Measurements from ENCODE around the gene KCNK6.
"Not testable (repeated sequence)": the region's sequence is repeated elsewhere in the genome, so short reads cannot be mapped to it uniquely, and the experiment has no call there.

The KCNK6 gene

GRCh38 chr19:38324431-38324830, 4.8 kb downstream of the KCNK6 start:
- no peak for DNase-seq

DNA sequence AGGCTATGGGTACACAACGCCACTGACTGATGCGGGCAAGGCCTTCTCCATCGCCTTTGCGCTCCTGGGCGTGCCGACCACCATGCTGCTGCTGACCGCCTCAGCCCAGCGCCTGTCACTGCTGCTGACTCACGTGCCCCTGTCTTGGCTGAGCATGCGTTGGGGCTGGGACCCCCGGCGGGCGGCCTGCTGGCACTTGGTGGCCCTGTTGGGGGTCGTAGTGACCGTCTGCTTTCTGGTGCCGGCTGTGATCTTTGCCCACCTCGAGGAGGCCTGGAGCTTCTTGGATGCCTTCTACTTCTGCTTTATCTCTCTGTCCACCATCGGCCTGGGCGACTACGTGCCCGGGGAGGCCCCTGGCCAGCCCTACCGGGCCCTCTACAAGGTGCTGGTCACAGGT, 6.9 kb downstream of the KCNK6 start:
- DNase-seq, result no peak

GRCh38 chr19:38329651-38330050, 10.0 kb downstream of the KCNK6 start:
- no peak for DNase-seq

DNA sequence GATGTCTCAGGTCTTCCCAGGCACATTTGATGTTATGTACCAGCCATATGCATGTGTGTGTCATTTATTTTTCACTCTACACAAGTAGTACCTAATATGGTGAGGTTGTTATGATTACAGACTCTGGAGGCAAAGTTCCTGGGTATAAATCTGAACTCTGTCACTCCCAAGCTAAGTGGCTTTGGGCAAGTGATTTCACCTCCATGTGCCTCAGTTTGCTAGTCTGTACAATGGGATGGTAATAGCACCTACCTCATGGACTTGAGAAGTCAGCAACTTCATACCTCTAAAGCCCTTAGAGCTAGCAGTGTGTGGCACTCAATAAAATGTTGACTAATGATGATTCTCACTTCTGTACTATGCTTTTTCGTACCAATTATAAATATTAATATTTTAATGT, 12.1 kb downstream of the KCNK6 start:
- DNase-seq, result no peak

DNA sequence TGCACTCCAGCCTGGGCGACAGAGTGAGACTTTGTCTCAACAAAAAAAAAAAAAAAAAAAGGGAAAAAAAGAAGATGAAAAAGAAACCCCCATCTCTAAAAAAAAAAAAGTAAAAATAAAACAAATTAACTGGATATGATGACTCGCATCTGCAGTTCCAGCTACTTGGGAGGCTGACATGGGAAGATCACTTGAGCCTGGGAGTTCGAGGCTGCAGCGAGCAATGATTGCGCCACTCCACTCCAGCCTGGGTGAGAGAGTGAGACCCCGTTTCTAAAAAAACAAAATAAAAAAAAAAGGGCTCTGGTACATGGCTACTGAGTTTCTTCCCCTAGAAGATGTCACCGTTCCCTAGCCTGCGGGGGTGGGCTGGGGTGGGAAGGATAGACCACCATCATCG, 13.6 kb downstream of the KCNK6 start:
- no peak for DNase-seq

DNA sequence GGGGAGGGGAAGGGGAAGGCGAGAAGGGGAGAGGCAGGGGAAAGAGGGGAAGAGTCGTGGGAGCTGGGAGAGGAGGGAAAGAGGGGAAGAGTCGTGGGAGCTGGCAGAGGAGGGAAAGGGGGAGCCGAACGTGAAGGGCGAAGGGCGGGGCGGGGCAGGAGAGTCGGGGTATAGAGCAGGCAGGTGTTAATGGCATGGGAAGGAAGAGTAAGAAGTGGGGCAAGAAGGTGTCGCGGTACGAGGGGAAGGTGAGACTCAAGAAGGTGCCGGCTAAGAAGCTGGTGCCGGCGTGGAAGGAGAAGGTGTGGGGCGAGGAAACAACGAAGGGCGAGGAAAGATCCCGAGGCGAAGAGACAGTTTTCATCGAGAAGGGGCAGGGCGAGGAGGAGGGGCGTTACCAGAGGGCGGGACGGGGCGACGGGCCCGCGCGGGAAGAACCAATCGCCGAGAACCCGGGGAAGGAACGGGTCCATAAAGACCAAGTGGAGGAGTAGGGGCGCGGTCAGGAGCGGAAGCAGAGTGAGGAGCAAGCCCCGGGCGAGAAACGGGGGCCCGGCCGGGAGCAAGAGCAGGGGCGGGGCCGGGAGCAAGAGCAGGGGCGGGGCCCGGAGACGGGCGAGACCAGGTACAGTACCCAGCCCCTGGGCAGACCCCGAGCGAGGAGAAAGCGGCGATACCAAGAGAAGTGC, 16.4 kb downstream of the KCNK6 start:
- DNase-seq, result peak; percentile 97

GRCh38 chr19:38336638-38337359, 17.2 kb downstream of the KCNK6 start:
- DNase-seq, result peak; percentile 96

- no peak for DNase-seq
Measured at GRCh38 chr19:38337360-38337653, 17.7 kb downstream of the KCNK6 start.

- not testable (repeated sequence) for DNase-seq
Measured at GRCh38 chr19:38339011-38339410, 19.4 kb downstream of the KCNK6 start.

DNA sequence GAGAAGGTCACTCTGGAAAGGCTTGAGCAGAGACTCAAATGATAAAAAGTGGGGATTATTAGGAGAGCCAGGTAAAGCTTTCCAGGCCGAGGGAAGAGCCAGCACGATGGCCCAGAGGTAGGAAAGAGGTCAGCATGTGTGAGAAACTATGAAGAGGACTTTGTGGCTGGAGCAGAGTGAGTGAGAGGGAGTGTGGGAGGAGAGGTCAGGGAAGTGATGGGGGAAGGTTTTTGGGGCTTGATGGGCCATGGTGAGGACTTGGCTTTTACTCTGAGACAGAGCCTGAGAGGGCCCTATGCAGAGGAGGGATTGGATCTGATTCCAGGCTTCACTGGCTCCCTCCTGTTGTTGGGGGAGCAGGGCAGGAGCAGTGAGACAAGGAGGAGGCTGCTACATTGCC, 21.3 kb downstream of the KCNK6 start:
- DNase-seq, result no peak

DNA sequence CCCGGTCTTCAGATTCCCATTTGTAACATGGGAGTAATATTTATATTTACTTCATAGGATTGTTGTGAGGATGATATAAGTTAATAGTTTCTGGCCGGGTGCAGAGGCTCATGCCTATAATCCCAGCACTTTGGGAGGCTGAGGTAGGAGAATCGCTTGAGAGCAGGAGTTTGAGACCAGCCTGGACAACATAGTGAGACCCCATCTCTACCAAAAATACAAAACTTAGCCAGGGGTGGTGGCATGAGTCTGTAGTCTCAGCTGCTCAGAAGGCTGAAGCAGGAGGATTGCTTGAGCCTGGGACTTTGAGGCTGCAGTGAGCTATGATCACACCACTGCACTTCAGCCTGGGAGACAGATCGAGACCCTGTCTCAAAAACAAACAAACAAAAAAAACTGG, 27.2 kb downstream of the KCNK6 start:
- no peak for DNase-seq

GRCh38 chr19:38350883-38351282, 31.2 kb downstream of the KCNK6 start:
- DNase-seq, result no peak

DNA sequence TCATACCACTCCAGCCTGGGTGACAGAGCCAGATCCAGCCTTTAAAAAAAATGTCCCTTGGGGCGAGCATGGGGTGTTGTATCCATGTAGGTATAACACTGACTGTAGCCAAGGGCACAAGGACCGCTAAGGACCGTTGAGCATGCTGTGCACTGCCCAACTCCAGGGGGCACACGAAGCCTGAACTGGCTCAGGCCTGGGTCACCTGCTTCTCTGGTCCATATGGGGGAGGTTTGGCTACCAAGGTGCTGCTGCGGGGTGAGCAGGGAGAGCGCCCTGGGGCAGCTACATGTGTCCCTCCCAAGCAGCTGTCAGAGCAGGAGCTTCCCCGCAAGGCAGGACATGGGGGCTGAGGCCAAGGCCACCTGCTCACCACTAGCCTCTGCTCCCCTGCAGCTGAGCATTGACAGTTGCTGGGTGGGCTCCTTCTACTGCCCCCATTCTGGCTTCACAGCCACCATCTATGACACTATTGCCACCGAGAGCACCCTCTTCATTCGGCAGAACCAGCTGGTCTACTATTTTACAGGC, 32.3 kb downstream of the KCNK6 start:
- DNase-seq, result no peak

DNA sequence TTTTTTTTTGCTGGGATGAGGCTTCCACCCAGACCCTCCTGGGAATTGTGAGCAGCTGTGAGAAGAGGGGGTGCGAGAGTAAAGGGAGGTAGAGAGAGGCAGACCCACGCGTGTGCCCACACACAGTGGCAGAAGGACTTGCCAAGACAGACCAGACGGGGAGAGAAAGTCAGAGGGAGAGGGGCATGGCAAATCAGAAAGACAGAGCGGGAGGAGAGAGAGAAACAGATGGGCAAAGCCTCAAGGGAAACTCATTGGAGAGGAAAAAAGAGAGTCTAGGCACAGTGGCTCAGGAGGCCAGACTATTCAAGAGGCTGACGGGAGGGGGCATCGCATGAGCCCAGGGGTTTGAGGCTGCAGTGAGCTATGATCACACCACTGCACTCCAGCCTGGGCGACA, 33.0 kb downstream of the KCNK6 start:
- no peak for DNase-seq

DNA sequence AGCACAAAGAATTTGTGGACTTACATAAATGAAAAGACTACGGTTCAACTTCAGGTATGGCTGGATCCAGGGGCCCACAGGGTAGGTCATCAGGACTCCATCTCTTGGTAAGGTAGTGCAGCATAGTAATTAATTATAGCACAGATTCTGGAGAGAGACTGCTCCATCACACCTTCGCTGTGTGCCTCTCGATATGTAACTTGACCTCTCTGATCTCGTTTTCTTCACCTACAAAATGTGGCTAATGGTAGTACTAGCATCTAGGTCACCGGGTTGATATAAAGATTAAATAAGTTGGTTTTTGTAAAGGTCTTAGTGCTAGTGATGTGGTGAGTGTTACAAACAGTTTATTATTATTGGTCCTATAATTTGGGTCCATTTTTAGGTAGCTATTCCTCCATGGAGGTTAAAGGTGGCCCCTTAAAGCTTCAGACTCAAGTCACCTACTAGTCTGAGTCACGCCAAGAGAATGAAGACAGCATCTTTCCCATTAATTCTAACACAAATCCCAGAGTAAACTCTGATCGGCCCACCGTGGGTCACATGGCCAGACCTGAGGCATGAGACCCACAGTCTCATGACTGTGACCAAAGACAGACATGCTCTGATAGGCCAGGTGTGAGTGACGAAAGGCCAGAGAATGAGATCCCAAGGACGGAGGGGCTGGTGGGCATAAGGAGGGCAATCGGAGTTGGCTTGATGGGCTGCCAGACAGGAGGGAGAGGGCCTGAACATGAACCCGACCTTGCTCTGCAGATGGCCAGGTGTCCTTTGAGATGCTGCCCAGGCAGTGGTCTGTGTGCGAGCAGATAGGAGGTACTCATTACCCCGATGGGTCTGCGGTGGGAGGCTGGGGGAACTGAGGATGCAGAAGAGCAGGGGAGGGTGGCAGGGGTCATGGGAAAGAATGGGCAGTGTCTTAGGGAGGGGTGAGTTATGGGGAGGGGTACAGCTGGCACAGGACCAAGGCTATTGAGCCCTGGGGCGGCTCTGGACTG, 36.4 kb downstream of the KCNK6 start:
- no peak for DNase-seq

DNA sequence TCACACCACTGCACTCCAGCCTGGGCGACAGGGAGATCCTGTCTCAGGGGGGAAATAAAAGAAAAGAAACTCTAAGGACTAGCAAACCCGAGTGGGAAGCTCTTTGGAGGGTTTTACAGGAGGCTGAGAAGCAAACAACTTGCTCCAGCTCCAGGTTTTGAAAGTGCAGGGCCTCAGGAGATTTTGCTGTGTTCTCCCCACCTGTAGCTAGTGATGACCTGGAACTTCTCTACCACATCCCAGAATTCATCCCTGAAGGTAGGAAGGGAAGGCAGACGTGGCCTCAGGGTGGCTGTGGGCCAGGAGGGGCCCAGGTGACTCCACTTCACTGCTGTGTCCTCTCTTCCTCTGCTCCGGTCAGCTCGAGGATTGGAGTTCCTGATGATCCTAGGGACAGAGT, 38.4 kb downstream of the KCNK6 start:
- DNase-seq, result no peak

GRCh38 chr19:38359242-38360021, 39.8 kb downstream of the KCNK6 start:
- no peak for DNase-seq

DNA sequence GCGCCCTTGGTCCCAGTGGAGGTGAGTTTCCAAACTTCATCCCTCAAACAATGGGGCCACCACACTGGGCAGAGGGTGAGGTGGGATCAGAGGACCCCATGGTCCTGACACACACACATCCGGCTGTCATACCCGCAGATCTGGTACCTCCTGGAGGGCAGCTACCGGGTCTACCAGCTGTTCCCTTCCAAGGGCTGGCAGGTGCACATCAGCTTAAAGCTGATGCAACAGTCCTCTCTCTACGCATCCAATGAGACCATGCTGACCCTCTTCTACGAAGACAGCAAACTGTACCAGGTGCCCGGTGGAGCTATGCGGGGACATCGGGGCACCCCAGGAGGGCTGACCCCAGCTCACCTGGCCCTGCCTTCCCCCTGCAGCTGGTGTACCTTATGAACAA, 40.7 kb downstream of the KCNK6 start:
- DNase-seq, result no peak

GRCh38 chr19:38360839-38361631, 41.4 kb downstream of the KCNK6 start:
- no peak for DNase-seq

DNA sequence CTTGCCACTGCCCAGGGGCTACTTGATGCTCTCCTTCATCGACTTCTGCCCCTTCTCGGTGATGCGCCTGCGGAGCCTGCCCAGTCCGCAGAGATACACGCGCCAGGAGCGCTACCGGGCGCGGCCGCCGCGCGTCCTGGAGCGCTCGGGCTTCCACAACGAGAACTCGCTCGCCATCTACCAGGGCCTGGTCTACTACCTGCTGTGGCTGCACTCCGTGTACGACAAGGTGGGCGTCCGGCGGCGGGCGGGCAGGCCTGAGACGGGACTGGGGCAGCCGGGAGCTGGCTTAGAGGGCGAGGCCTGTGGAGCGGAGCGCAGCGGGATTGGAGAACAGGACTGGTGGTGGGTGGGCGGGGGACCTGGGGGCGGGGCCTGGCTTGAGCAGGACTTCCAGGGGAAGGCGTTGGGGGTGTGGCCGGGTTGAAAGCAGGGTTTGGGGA, 42.0 kb downstream of the KCNK6 start:
- peak; percentile 69 for DNase-seq

- DNase-seq, result peak; percentile 81
Measured at GRCh38 chr19:38362076-38362945, 42.7 kb downstream of the KCNK6 start.

All from stimulated activated CD4-positive, alpha-beta T cell treated with anti-CD3 and anti-CD28 coated beads, Interleukin-4, amount 100 ng/mL, for 24 hours (primary cell).